Liver (tissue), 9 donors: ENCODE results near the gene DIABLO. TPM values are rescaled to one million over a fixed set of nuclear protein-coding genes. Genes with fewer than 3 reads are reported as not detected.

ENCODE experiments used
- DNase-seq: peaks from one replicate; pipeline ENCODE4 v3.0.0-alpha.2; 2017; ENCODE audit warnings: low spot score
- H3K27ac ChIP-seq, 2 donors: one replicate each; pipeline ENCODE4 v1.7.0; 2013; ENCODE audit warnings: inconsistent platforms in 2 of 2, low read length in 2 of 2, control low read depth in 1 of 2, low read depth in 1 of 2, mild to moderate bottlenecking in 1 of 2
- H3K27me3 ChIP-seq, 4 donors: one replicate each; pipeline versions ENCODE4 v1.6.1 to v1.7.0; 2013; ENCODE audit warnings: low read length in 3 of 4, inconsistent platforms in 1 of 4, mild to moderate bottlenecking in 1 of 4, moderate library complexity in 1 of 4; ENCODE audit not compliant: control insufficient read depth in 4 of 4, insufficient read depth in 4 of 4
- H3K36me3 ChIP-seq, 4 donors: one replicate each; pipeline versions ENCODE4 v1.6.1 to v1.7.0; 2013; ENCODE audit warnings: low read length in 3 of 4, mild to moderate bottlenecking in 3 of 4, low read depth in 1 of 4, moderate library complexity in 1 of 4; ENCODE audit not compliant: control insufficient read depth in 4 of 4, insufficient read depth in 3 of 4
- H3K4me1 ChIP-seq, 4 donors: one replicate each; pipeline versions ENCODE4 v1.6.1 to v1.7.0; 2013; ENCODE audit warnings: low read length in 3 of 4, mild to moderate bottlenecking in 3 of 4, moderate library complexity in 1 of 4; ENCODE audit not compliant: control insufficient read depth in 4 of 4, insufficient read depth in 4 of 4
- H3K4me3 ChIP-seq, 3 donors: one replicate each; pipeline versions ENCODE4 v1.6.1 to v1.7.0; 2013; ENCODE audit warnings: low read length in 3 of 3, control low read depth in 1 of 3, low read depth in 1 of 3, mild to moderate bottlenecking in 1 of 3
- H3K9ac ChIP-seq, 2 donors: one replicate each; pipeline ENCODE4 v1.7.0; 2013; ENCODE audit warnings: low read length in 2 of 2, mild to moderate bottlenecking in 2 of 2, moderate library complexity in 2 of 2, control low read depth in 1 of 2, low read depth in 1 of 2
- H3K9me3 ChIP-seq, 4 donors: one replicate each; pipeline versions ENCODE4 v1.6.1 to v1.7.0; 2013; ENCODE audit warnings: low read length in 3 of 4; ENCODE audit not compliant: control insufficient read depth in 4 of 4
- ATF3 ChIP-seq: IDR thresholded peaks from 2 replicates; pipeline ENCODE4 v1.6.1; 2016; ENCODE audit warnings: antibody characterized with exemption
- CTCF ChIP-seq: fragments of 150-350 bp; IDR thresholded peaks from 2 replicates; pipeline ENCODE4 v1.5.1; 2017; ENCODE audit warnings: improper control_type of control experiment, low read depth, low read length; ENCODE audit not compliant: missing input control
- EGR1 ChIP-seq, 2 donors: IDR thresholded peaks; 2 replicates each; pipeline ENCODE4 v1.6.1; 2016 to 2018; ENCODE audit warnings: antibody characterized with exemption in 2 of 2, low read depth in 2 of 2
- FOXA1 ChIP-seq: IDR thresholded peaks from 2 replicates; pipeline ENCODE4 v1.6.1; 2016; ENCODE audit warnings: antibody characterized with exemption
- FOXA2 ChIP-seq: IDR thresholded peaks from 2 replicates; pipeline ENCODE4 v1.6.1; 2016; ENCODE audit warnings: antibody characterized with exemption
- GABPA ChIP-seq, 2 donors: IDR thresholded peaks in 1 of 2; conservative IDR thresholded peaks in 1 of 2; 2 replicates each; pipeline ENCODE4 v1.6.1; 2016; ENCODE audit warnings: antibody characterized with exemption in 2 of 2, mild to moderate bottlenecking in 1 of 2, moderate library complexity in 1 of 2
- HNF4A ChIP-seq, 2 donors: conservative IDR thresholded peaks; 2 replicates each; pipeline ENCODE4 v1.6.1; 2016; ENCODE audit warnings: antibody characterized with exemption in 2 of 2, mild to moderate bottlenecking in 2 of 2
- HNF4G ChIP-seq: IDR thresholded peaks from 2 replicates; pipeline ENCODE4 v1.6.1; 2016; ENCODE audit warnings: antibody characterized with exemption
- JUND ChIP-seq, 2 donors: IDR thresholded peaks; 2 replicates each; pipeline ENCODE4 v1.6.1; 2016; ENCODE audit warnings: antibody characterized with exemption in 2 of 2
- NR2F2 ChIP-seq: IDR thresholded peaks from 2 replicates; pipeline ENCODE4 v1.6.1; 2016; ENCODE audit warnings: antibody characterized with exemption
- REST ChIP-seq: IDR thresholded peaks from 2 replicates; pipeline ENCODE4 v1.6.1; 2016; ENCODE audit warnings: antibody characterized with exemption, mild to moderate bottlenecking
- RXRA ChIP-seq, 2 donors: IDR thresholded peaks; 2 replicates each; pipeline ENCODE4 v1.6.1; 2017 to 2018; ENCODE audit warnings: antibody characterized with exemption in 2 of 2, mild to moderate bottlenecking in 1 of 2
- TAF1 ChIP-seq: conservative IDR thresholded peaks from 2 replicates; pipeline ENCODE4 v1.6.1; 2016; ENCODE audit warnings: antibody characterized with exemption, mild to moderate bottlenecking
- ZBTB33 ChIP-seq: IDR thresholded peaks from 2 replicates; pipeline ENCODE4 v1.6.1; 2016; ENCODE audit warnings: antibody characterized with exemption
- WGBS: extraction: QIAGEN DNeasy Blood & Tissue Kit; methylation state at CpG from one replicate; pipeline ENCODE4 v1.1.7; 2013; 5-methylcytosine and 5-hydroxymethylcytosine counted together
- polyA plus RNA-seq, 2 donors: library from polyadenylated mRNA; stranded (reverse) in 1 of 2; unstranded in 1 of 2; fragments of 200-250 nt in 1 of 2; fragments of >200 nt in 1 of 2; fragmentation: Nextera tagmentation in 1 of 2; extraction: Ambion mirVana in 1 of 2; gene quantifications; one replicate each; pipeline versions ENCODE4 v1.2.1 to v1.2.3, GENCODE V29; 2013 to 2015
- total RNA-seq, 2 donors: library from RNA; depleted of rRNA; stranded (reverse); fragments of >200 nt; gene quantifications; one replicate each; pipeline ENCODE4 v1.2.3, GENCODE V29; 2014
- donor health status: healthy.
- donor health status: healthy.
- donor health status: healthy.
- donor health status: healthy.
- donor health status: healthy.

The DIABLO gene
- total and polyA plus RNA-seq, 4 donors = 20.4 to 34.4 (median 28.5) TPM

- Histone ChIP-seq H3K9me3 (no peaks in the 10 kb centered on the region), H3K4me3 (no peak overlapping the region), H3K9ac (no peak overlapping the region), H3K36me3 (no peaks in the 10 kb centered on the region), H3K27ac (no peak overlapping the region), H3K27me3 (peaks cover 0 to 7% (median 2%) of the 10 kb centered on the region in 4 donors), H3K4me1 (peaks cover 9 to 15% (median 11%) of the 10 kb centered on the region in 4 donors)
- TF ChIP-seq CTCF (no peak), JUND (IDR thresholded peaks at IDR 0.05) (no peak), GABPA (IDR thresholded peaks at IDR 0.05 in 1 of 2, conservative IDR thresholded peaks at IDR 0.05 in 1 of 2) (no peak), FOXA2 (no peak)
- 89% methylated on average over 29 of the region's 29 CpGs for WGBS
- DNase-seq = no peak
Observed at GRCh38 chr12:122199484-122200355, 26.1 kb downstream of the DIABLO start.

GRCh38 chr12:122197612-122197966 is 28.3 kb downstream of the DIABLO start:
- no peak overlapping the region for H3K4me3 ChIP-seq
- no peaks in the 10 kb centered on the region for H3K4me1 ChIP-seq
- H3K27me3 ChIP-seq = peaks cover 0 to 7% (median 2%) of the 10 kb centered on the region in 4 donors
- H3K9ac ChIP-seq = no peak overlapping the region
- TF ChIP-seq HNF4A (conservative IDR thresholded peaks at IDR 0.05) = no peak
- H3K27ac ChIP-seq = no peak overlapping the region
- no peak for DNase-seq
- no peaks in the 10 kb centered on the region for H3K36me3 ChIP-seq
- no peaks in the 10 kb centered on the region for H3K9me3 ChIP-seq
- WGBS = 73% methylated on average over 1 of the region's 1 CpG

- Histone ChIP-seq H3K4me1 (no peaks in the 10 kb centered on the region), H3K9ac (no peak overlapping the region), H3K27me3 (peaks cover 0 to 3% (median 0%) of the 10 kb centered on the region in 4 donors), H3K27ac (no peak overlapping the region), H3K36me3 (no peaks in the 10 kb centered on the region), H3K4me3 (no peak overlapping the region), H3K9me3 (no peaks in the 10 kb centered on the region)
- TF ChIP-seq RXRA (IDR thresholded peaks at IDR 0.05) (no peak), CTCF (no peak), NR2F2 (no peak), FOXA1 (no peak), TAF1 (no peak), ZBTB33 (no peak), FOXA2 (no peak), HNF4G (no peak), ATF3 (no peak), REST (no peak), EGR1 (IDR thresholded peaks at IDR 0.05; ENCODE audit: low read depth in 2 of 2) (no peak)
- DNase-seq = no peak
- 89% methylated on average over 4 of the region's 4 CpGs for WGBS
Observed at GRCh38 chr12:122195405-122195804, 30.4 kb downstream of the DIABLO start.
